Ovary (tissue), 3 donors: ENCODE measurements around the gene USP36.

Experiments
- CTCF ChIP-seq, 3 donors: fragments of 450-650 bp in 2 of 3; fragments of 200-600 bp in 1 of 3; IDR thresholded peaks; one replicate each; pipeline versions ENCODE4 v1.5.1 to v1.8.0; 2016 to 2022; ENCODE audit warnings: antibody characterized with exemption in 3 of 3, mild to moderate bottlenecking in 1 of 3
- EP300 ChIP-seq: sonication (generic); formaldehyde crosslinking; IDR thresholded peaks from one replicate; pipeline ENCODE4 v1.6.1; 2017; ENCODE audit warnings: antibody characterized with exemption
- POLR2A ChIP-seq: fragments of 450-650 bp; IDR thresholded peaks from one replicate; pipeline ENCODE4 v1.6.1; 2017; ENCODE audit warnings: antibody characterized with exemption, mild to moderate bottlenecking, moderate library complexity
- donor health status: DM: no; HTN: no; CAD: no.

GRCh38 chr17:78787444-78787843 is 53.2 kb downstream of the USP36 start:
- no peak for TF ChIP-seq POLR2A
- TF ChIP-seq CTCF (IDR thresholded peaks at IDR 0.05): no peak
- no peak for TF ChIP-seq EP300
